ENCODE measurements around the gene AKAP10.

DNA sequence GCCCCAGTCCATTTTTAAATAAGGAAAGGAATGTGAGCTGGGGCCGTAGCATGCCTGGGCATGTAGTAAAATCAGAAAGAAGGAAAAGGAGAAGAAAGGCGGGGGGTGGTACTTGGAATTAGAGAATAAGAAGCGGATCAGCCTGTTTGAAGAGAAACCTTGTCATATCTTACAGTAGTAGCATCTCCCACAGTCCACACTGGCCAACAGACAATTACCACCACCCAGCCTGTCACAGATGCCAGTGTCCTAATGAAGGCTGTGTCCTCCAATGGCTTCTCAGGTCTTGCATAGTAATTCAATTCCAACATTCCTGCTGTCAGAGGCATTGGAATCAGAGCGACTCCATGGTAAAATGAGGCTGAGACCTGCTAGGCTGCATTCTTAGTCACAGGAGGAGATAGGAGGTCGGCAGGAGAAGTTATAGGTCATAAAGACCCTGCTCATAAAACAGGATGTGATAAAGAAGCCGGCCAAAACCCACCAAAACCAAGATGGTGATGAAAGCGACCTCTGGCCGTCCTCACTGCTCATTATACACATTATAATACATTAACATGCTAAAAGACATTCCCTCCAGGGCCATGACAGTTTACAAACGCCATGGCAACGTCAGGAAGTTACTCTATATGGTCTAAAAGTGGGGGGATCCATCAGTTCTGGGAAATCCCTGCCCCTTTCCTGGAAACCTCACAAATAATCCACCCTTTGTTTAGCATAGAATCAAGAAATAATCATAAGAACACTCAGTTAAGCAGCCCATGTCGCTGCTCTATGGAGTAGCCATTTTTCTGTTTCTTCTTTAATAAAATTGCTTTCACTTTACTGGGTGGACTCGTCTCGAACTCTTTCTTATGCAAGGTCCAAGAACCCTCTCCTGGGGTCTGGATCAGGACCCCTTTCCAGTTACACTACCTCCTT is 9.6 kb upstream of the AKAP10 start:
- TF ChIP-seq, protein P1, sequence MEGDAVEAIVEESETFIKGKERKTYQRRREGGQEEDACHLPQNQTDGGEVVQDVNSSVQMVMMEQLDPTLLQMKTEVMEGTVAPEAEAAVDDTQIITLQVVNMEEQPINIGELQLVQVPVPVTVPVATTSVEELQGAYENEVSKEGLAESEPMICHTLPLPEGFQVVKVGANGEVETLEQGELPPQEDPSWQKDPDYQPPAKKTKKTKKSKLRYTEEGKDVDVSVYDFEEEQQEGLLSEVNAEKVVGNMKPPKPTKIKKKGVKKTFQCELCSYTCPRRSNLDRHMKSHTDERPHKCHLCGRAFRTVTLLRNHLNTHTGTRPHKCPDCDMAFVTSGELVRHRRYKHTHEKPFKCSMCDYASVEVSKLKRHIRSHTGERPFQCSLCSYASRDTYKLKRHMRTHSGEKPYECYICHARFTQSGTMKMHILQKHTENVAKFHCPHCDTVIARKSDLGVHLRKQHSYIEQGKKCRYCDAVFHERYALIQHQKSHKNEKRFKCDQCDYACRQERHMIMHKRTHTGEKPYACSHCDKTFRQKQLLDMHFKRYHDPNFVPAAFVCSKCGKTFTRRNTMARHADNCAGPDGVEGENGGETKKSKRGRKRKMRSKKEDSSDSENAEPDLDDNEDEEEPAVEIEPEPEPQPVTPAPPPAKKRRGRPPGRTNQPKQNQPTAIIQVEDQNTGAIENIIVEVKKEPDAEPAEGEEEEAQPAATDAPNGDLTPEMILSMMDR (IDR thresholded peaks at IDR 0.05; ENCODE audit: control extremely low read depth in 1 of 3, insufficient read depth in 1 of 3, low read depth in 1 of 3, low read length in 3 of 3) = no peak
- TF ChIP-seq POLR2A (IDR thresholded peaks at IDR 0.05; ENCODE audit: control extremely low read depth in 1 of 2, low read depth in 2 of 2, low read length in 2 of 2) (0 out of 3 replicates have a peak, but pooled peaks of 1 of the 2 experiments have one; percentile 21), ATF2 (IDR thresholded peaks at IDR 0.05; ENCODE audit: low read length) (no peak), KDM1A (IDR thresholded peaks at IDR 0.05; ENCODE audit: borderline replicate concordance, low read length) (no peak), RBBP5 (IDR thresholded peaks at IDR 0.05; ENCODE audit: borderline replicate concordance, low read depth, low read length) (no peak), SRF (IDR thresholded peaks at IDR 0.05; ENCODE audit: low read depth, low read length) (no peak), EP300 (IDR thresholded peaks at IDR 0.05; ENCODE audit: borderline replicate concordance in 1 of 2, low read depth in 2 of 2, low read length in 2 of 2) (no peak), RNF2 (IDR thresholded peaks at IDR 0.05; ENCODE audit: borderline replicate concordance, low read depth, low read length, missing control alignments, poor library complexity, severe bottlenecking) (no peak), POLR2AphosphoS5 (IDR thresholded peaks at IDR 0.05; ENCODE audit: low read depth, low read length) (no peak), RFX5 (IDR thresholded peaks at IDR 0.05; ENCODE audit: borderline replicate concordance, low read depth, low read length) (no peak), EZH2 (IDR thresholded peaks at IDR 0.05; ENCODE audit: low read depth, low read length, severe bottlenecking) (no peak)

All from H1 (cell line).